GM12873 (cell line): ENCODE results near the gene RIPK4.

Experiments
- CTCF ChIP-seq: IDR thresholded peaks from 2 replicates; pipeline ENCODE4 v1.5.1; 2012; ENCODE audit warnings: low read depth, mild to moderate bottlenecking, moderate library complexity, low read length, control low read depth; ENCODE audit not compliant: insufficient read depth; ENCODE audit errors: missing control alignments

The RIPK4 gene

GRCh38 chr21:41766883-41767605 lies at the start of gene RIPK4:
RIPK4 (minus strand) TSS chr21:41767052; CDS start chr21:41767041, 11 bp downstream.
- TF ChIP-seq CTCF: no peak

- no peak for TF ChIP-seq CTCF
These were observed 49.1 kb upstream of the RIPK4 start for GRCh38 chr21:41815652-41816582.

- no peak for TF ChIP-seq CTCF
These were observed 46.4 kb upstream of the RIPK4 start for GRCh38 chr21:41813226-41813625.

GRCh38 chr21:41812679-41813078 lies 45.8 kb upstream of the RIPK4 start:
- TF ChIP-seq CTCF: no peak

- no peak for TF ChIP-seq CTCF
These were observed 43.7 kb upstream of the RIPK4 start for GRCh38 chr21:41810597-41810932.

- no peak for TF ChIP-seq CTCF
These were observed 43.2 kb upstream of the RIPK4 start for GRCh38 chr21:41809891-41810596.

- no peak for TF ChIP-seq CTCF
These were observed 42.0 kb upstream of the RIPK4 start for GRCh38 chr21:41808846-41809245.
